Brain microvascular endothelial cell (primary cell): Measurements from ENCODE around the gene LEUTX.

Experiments used
- DNase-seq: peaks from one replicate; pipeline ENCODE4 v3.0.0-alpha.2; 2020
- H3K27ac ChIP-seq: fragments of 250-450 bp; sonication (Bioruptor Pico); 2 replicates; pipeline ENCODE4 v1.5.1; 2020; ENCODE audit warnings: mild to moderate bottlenecking, moderate library complexity
- H3K27me3 ChIP-seq: fragments of 250-450 bp; sonication (Bioruptor Pico); replicated peaks from 2 replicates; pipeline ENCODE4 v1.5.1; 2020; ENCODE audit warnings: mild to moderate bottlenecking
- H3K36me3 ChIP-seq: fragments of 250-450 bp; sonication (Bioruptor Pico); replicated peaks from 2 replicates; pipeline ENCODE4 v1.5.1; 2020; ENCODE audit warnings: mild to moderate bottlenecking
- H3K4me3 ChIP-seq: 2 replicates; pipeline ENCODE4 v1.5.1; 2011; ENCODE audit warnings: low read depth, mild to moderate bottlenecking, control low read depth, low read length, moderate library complexity
- CTCF ChIP-seq: IDR thresholded peaks from 2 replicates; pipeline ENCODE4 v1.5.1; 2011; ENCODE audit warnings: low read depth, mild to moderate bottlenecking, moderate library complexity, low read length, control low read depth, inconsistent platforms; ENCODE audit errors: missing control alignments
- in situ Hi-C: cut with HindIII; loops from 2 replicates; pipeline ENCODE4 v1.10.0; 2017; ENCODE audit warnings: low sequenced_read_pairs, low pct_ligation_motif_present

Gene LEUTX

GRCh38 chr19:39825531-39826076 lies 47.0 kb downstream of the LEUTX start:
- no peak overlapping the region for H3K27ac ChIP-seq
- DNase-seq: no peak
- in situ Hi-C loops: no loop called here
- H3K36me3 ChIP-seq: peaks cover 22% of the 10 kb centered on the region
- no peak overlapping the region for H3K4me3 ChIP-seq
- H3K27me3 ChIP-seq: no peaks in the 10 kb centered on the region
- no peak for TF ChIP-seq CTCF

GRCh38 chr19:39826311-39826945 lies 47.8 kb downstream of the LEUTX start:
- Histone ChIP-seq H3K27ac (no peak overlapping the region), H3K36me3 (peaks cover 28% of the 10 kb centered on the region), H3K27me3 (no peaks in the 10 kb centered on the region), H3K4me3 (no peak overlapping the region)
- TF ChIP-seq CTCF: no peak
- no peak for DNase-seq
- in situ Hi-C loops: no loop called here

- in situ Hi-C loops: no loop called here
- TF ChIP-seq CTCF: no peak
- no peak for DNase-seq
- no peak overlapping the region for H3K27ac ChIP-seq
- no peak overlapping the region for H3K4me3 ChIP-seq
- H3K27me3 ChIP-seq: no peaks in the 10 kb centered on the region
- H3K36me3 ChIP-seq: peaks cover 28% of the 10 kb centered on the region
Measured at GRCh38 chr19:39827216-39827615, 48.6 kb downstream of the LEUTX start.

- Histone ChIP-seq H3K27me3 (no peaks in the 10 kb centered on the region), H3K36me3 (peaks cover 28% of the 10 kb centered on the region), H3K27ac (no peak overlapping the region), H3K4me3 (no peak overlapping the region)
- no peak for DNase-seq
- in situ Hi-C loops: no loop called here
- TF ChIP-seq CTCF: no peak
Measured at GRCh38 chr19:39828015-39828653, 49.5 kb downstream of the LEUTX start.

GRCh38 chr19:39828654-39829032 lies 50.0 kb downstream of the LEUTX start:
- peaks cover 28% of the 10 kb centered on the region for H3K36me3 ChIP-seq
- no peaks in the 10 kb centered on the region for H3K27me3 ChIP-seq
- no peak for TF ChIP-seq CTCF
- in situ Hi-C loops: no loop called here
- no peak for DNase-seq
- no peak overlapping the region for H3K27ac ChIP-seq
- no peak overlapping the region for H3K4me3 ChIP-seq
